GM12878 (cell line): ENCODE results near the gene RASAL2.

ENCODE experiments used
- ATF7 ChIP-seq: fragments of 450-650 bp; IDR thresholded peaks from 2 replicates; pipeline ENCODE4 v1.6.1; 2016; ENCODE audit warnings: low read depth, mild to moderate bottlenecking
- CTCF ChIP-seq, 3 experiments: IDR thresholded peaks in 2 of 3; conservative IDR thresholded peaks in 1 of 3; 2 replicates each; pipeline ENCODE4 v1.5.1; 2011; ENCODE audit warnings: low read depth in 3 of 3, low read length in 3 of 3, mild to moderate bottlenecking in 3 of 3, control low read depth in 2 of 3, moderate library complexity in 2 of 3, inconsistent platforms in 1 of 3, mixed read lengths in 1 of 3; ENCODE audit not compliant: control insufficient read depth in 2 of 3, insufficient read depth in 1 of 3; ENCODE audit errors: extremely low read depth in 1 of 3
- NFYB ChIP-seq: IDR thresholded peaks from 2 replicates; pipeline ENCODE4 v1.6.1; 2011; ENCODE audit warnings: low read depth, mild to moderate bottlenecking, low read length, improper control_type of control experiment, moderate library complexity; ENCODE audit not compliant: insufficient read depth
- NR2F1 ChIP-seq: fragments of 450-650 bp; conservative IDR thresholded peaks from 2 replicates; pipeline ENCODE4 v1.6.1; 2017; ENCODE audit warnings: mild to moderate bottlenecking
- POLR2A ChIP-seq: IDR thresholded peaks from 2 replicates; pipeline ENCODE4 v1.6.1; 2011; ENCODE audit warnings: low read depth, mild to moderate bottlenecking, low read length
- RFX5 ChIP-seq: IDR thresholded peaks from 2 replicates; pipeline ENCODE4 v1.6.1; 2011; ENCODE audit warnings: low read depth, low read length, improper control_type of control experiment
- SMC3 ChIP-seq: IDR thresholded peaks from 2 replicates; pipeline ENCODE4 v1.6.1; 2011; ENCODE audit warnings: low read length, improper control_type of control experiment, borderline replicate concordance
- ZNF274 ChIP-seq: IDR thresholded peaks from one replicate; pipeline ENCODE4 v1.8.0; 2011; ENCODE audit not compliant: insufficient read length, insufficient read depth

- TF ChIP-seq ZNF274 = no peak
- TF ChIP-seq POLR2A = no peak
- TF ChIP-seq CTCF (IDR thresholded peaks at IDR 0.05 in 2 of 3, conservative IDR thresholded peaks at IDR 0.05 in 1 of 3; ENCODE audit: control insufficient read depth in 2 of 3, extremely low read depth in 1 of 3, insufficient read depth in 1 of 3, low read depth in 3 of 3, low read length in 3 of 3) = no peak
- TF ChIP-seq SMC3 = no peak
- TF ChIP-seq NFYB = no peak
- TF ChIP-seq NR2F1 = no peak
- no peak for TF ChIP-seq RFX5
- TF ChIP-seq ATF7 = no peak
These were observed 217.3 kb downstream of the RASAL2 start for GRCh38 chr1:178311164-178311563.
